ENCODE results near the gene TUBA3C. TPM values are rescaled to one million over a fixed set of nuclear protein-coding genes. Genes with fewer than 3 reads are reported as not detected.

The TUBA3C gene
- total and polyA plus RNA-seq, 2 donors (not counting 1 experiment from before 2014, with no cell fraction given), result not detected

GRCh38 chr13:19185865-19186645 is 4.4 kb upstream of the TUBA3C start:
- Histone ChIP-seq H3K79me2 (ENCODE audit: control insufficient read depth, insufficient read depth, low read length) (no peaks in the 10 kb centered on the region), H3K9ac (ENCODE audit: insufficient read depth, low read length) (no peak overlapping the region), H3K4me1 (ENCODE audit: control insufficient read depth, extremely low read depth, insufficient read depth, low read length) (no peaks in the 10 kb centered on the region), H3K4me3 (replicated peaks in 1 of 4; ENCODE audit: control extremely low read depth in 1 of 4, insufficient read depth in 1 of 4, low read depth in 3 of 4, low read length in 4 of 4) (no peak overlapping the region), H3K27me3 (ENCODE audit: control insufficient read depth, insufficient read depth, low read length) (no peaks in the 10 kb centered on the region), H3K36me3 (ENCODE audit: control insufficient read depth, insufficient read depth, low read length) (no peaks in the 10 kb centered on the region), H3K9me3 (ENCODE audit: control insufficient read depth, insufficient read depth, low read depth, low read length) (no peaks in the 10 kb centered on the region), H4K20me1 (ENCODE audit: control insufficient read depth, extremely low read depth, insufficient read depth, low read length) (no peaks in the 10 kb centered on the region), H2AFZ (ENCODE audit: low read length) (no peak overlapping the region), H3K4me2 (ENCODE audit: extremely low read depth, insufficient read depth, low read length) (no peak overlapping the region), H3K27ac (ENCODE audit: insufficient read depth, low read length) (no peak overlapping the region)
- no peak for TF ChIP-seq CTCF (conservative IDR thresholded peaks at IDR 0.05 in 1 of 2, IDR thresholded peaks at IDR 0.05 in 1 of 2; ENCODE audit: low read depth in 1 of 2, low read length in 2 of 2)
- no peak for TF ChIP-seq EZH2 (IDR thresholded peaks at IDR 0.05; ENCODE audit: low read length, missing control alignments)
- DNase-seq (ENCODE audit: low read depth in 2 of 2), result no peak

DNA sequence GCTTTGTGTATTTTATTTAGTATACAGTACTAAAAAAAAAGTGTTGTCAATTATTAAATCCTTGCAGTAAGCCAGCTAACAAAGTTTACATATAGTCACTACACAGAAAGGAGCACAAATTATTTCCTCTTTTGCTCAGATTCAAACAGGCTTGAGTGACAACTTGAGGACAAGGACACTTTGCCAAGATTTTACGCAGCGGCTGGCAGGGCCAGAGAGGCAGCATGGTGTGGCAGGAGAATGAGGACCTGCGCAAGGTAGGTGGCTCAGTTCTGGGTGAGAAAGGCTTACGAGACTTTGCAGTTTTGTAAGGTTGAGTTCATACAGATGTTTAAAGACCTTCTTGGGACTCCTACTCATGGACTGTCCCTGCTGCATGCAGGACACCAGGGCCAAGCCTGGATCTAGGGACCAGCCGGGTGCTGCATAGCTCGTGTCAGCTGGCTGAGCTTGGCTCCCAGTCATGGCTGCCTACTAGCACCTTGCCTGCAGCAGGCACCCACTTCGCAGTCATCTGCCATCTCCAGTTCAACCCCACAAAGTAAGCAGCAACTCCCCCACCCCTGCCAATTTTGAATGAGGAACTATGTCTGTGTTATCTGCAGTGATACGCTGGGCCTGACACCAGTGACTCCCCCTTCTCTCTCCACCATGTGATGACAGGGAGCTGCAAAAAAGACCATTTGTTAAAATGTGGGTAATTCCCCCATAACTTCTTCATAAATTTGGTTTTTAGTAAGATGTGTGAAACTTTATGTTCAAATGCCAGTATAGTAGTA is 3.7 kb upstream of the TUBA3C start:
- Histone ChIP-seq H3K9ac (ENCODE audit: insufficient read depth, low read length) (no peak overlapping the region), H2AFZ (ENCODE audit: low read length) (no peak overlapping the region), H3K9me3 (ENCODE audit: control insufficient read depth, insufficient read depth, low read depth, low read length) (no peaks in the 10 kb centered on the region), H3K27me3 (ENCODE audit: control insufficient read depth, insufficient read depth, low read length) (no peaks in the 10 kb centered on the region), H3K4me2 (ENCODE audit: extremely low read depth, insufficient read depth, low read length) (no peak overlapping the region), H3K4me3 (replicated peaks in 1 of 4; ENCODE audit: control extremely low read depth in 1 of 4, insufficient read depth in 1 of 4, low read depth in 3 of 4, low read length in 4 of 4) (no peak overlapping the region), H3K4me1 (ENCODE audit: control insufficient read depth, extremely low read depth, insufficient read depth, low read length) (no peaks in the 10 kb centered on the region), H4K20me1 (ENCODE audit: control insufficient read depth, extremely low read depth, insufficient read depth, low read length) (no peaks in the 10 kb centered on the region), H3K36me3 (ENCODE audit: control insufficient read depth, insufficient read depth, low read length) (no peaks in the 10 kb centered on the region), H3K79me2 (ENCODE audit: control insufficient read depth, insufficient read depth, low read length) (no peaks in the 10 kb centered on the region), H3K27ac (ENCODE audit: insufficient read depth, low read length) (no peak overlapping the region)
- no peak for DNase-seq (ENCODE audit: low read depth in 2 of 2)
- TF ChIP-seq EZH2 (IDR thresholded peaks at IDR 0.05; ENCODE audit: low read length, missing control alignments) (no peak), CTCF (conservative IDR thresholded peaks at IDR 0.05 in 1 of 2, IDR thresholded peaks at IDR 0.05 in 1 of 2; ENCODE audit: low read depth in 1 of 2, low read length in 2 of 2) (no peak)

- TF ChIP-seq CTCF (conservative IDR thresholded peaks at IDR 0.05 in 1 of 2, IDR thresholded peaks at IDR 0.05 in 1 of 2; ENCODE audit: low read depth in 1 of 2, low read length in 2 of 2), result no peak
- TF ChIP-seq EZH2 (IDR thresholded peaks at IDR 0.05; ENCODE audit: low read length, missing control alignments), result no peak
- Histone ChIP-seq H3K27ac (ENCODE audit: insufficient read depth, low read length) (no peak overlapping the region), H3K36me3 (ENCODE audit: control insufficient read depth, insufficient read depth, low read length) (no peaks in the 10 kb centered on the region), H3K79me2 (ENCODE audit: control insufficient read depth, insufficient read depth, low read length) (no peaks in the 10 kb centered on the region), H4K20me1 (ENCODE audit: control insufficient read depth, extremely low read depth, insufficient read depth, low read length) (no peaks in the 10 kb centered on the region), H3K9me3 (ENCODE audit: control insufficient read depth, insufficient read depth, low read depth, low read length) (no peaks in the 10 kb centered on the region), H3K4me3 (replicated peaks in 1 of 4; ENCODE audit: control extremely low read depth in 1 of 4, insufficient read depth in 1 of 4, low read depth in 3 of 4, low read length in 4 of 4) (no peak overlapping the region), H3K4me1 (ENCODE audit: control insufficient read depth, extremely low read depth, insufficient read depth, low read length) (no peaks in the 10 kb centered on the region), H2AFZ (ENCODE audit: low read length) (no peak overlapping the region), H3K4me2 (ENCODE audit: extremely low read depth, insufficient read depth, low read length) (no peak overlapping the region), H3K9ac (ENCODE audit: insufficient read depth, low read length) (no peak overlapping the region), H3K27me3 (ENCODE audit: control insufficient read depth, insufficient read depth, low read length) (no peaks in the 10 kb centered on the region)
- DNase-seq (ENCODE audit: low read depth in 2 of 2), result no peak
These were observed 2.6 kb upstream of the TUBA3C start for GRCh38 chr13:19184176-19184575.
